ENCODE data around the gene GAD2. TPM values are rescaled to one million over a fixed set of nuclear protein-coding genes. Genes with fewer than 3 reads are reported as not detected.

Gene GAD2
- total and polyA plus RNA-seq, 2 experiments from 2014 or later, result 0.56 to 0.86 TPM

DNA sequence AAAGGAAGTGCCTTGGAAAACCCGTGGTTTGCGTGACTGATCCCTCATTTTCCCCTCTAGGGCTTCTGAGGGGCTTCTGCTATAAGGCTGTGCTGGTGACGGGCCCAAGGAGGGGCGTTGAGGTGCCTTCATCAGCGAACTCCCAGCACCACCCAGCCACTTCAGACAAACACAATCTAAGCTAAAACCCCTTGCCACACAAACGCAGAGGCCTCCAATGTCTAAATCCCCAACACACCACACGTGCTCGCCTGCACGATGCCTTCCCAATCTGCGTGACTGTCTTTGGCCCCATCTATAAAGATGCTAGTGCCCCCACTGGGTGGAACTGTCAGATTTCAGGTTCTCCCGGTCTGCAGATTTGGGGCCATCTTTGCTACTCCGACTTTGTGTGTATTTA is 4.1 kb upstream of the GAD2 start:
- no peak overlapping the region for H2AFZ ChIP-seq
- H3K4me3 Mint-ChIP-seq, result peak overlapping the region; percentile 61
- peak overlapping the region; percentile 91 for H3K4me2 ChIP-seq
- peaks cover 41% of the 10 kb centered on the region for H3K4me1 ChIP-seq (ENCODE audit: insufficient read depth)
- peaks cover 37% of the 10 kb centered on the region for H3K4me1 Mint-ChIP-seq
- peaks cover 33% of the 10 kb centered on the region for H3K27me3 Mint-ChIP-seq (ENCODE audit: insufficient read depth, low read depth, poor library complexity)
- H3K27ac Mint-ChIP-seq, result no peak overlapping the region
- H3F3A ChIP-seq (replicated peaks; ENCODE audit: low read depth), result peaks cover 12% of the 10 kb centered on the region; the same call in 1 of the 2 replicates
- no peak overlapping the region for H3K27ac ChIP-seq (ENCODE audit: low read depth)
- no peaks in the 10 kb centered on the region; the same call in 1 of the 3 replicates for H3K9me3 Mint-ChIP-seq
- H4K20me1 ChIP-seq (replicated peaks; ENCODE audit: insufficient read depth), result no peaks in the 10 kb centered on the region
- no peaks in the 10 kb centered on the region; the same call in 2 of the 3 replicates for H3K36me3 Mint-ChIP-seq (ENCODE audit: low read depth)
- H3K9me2 ChIP-seq (ENCODE audit: insufficient read depth), result no peaks in the 10 kb centered on the region
- DNase-seq (ENCODE audit: low spot score) (no peak), ATAC-seq (no peak)
- H3K4me3 ChIP-seq, result peak overlapping the region; percentile 53
- H3K79me2 ChIP-seq (replicated peaks; ENCODE audit: insufficient read depth), result no peaks in the 10 kb centered on the region
- no peaks in the 10 kb centered on the region for H3K36me3 ChIP-seq (ENCODE audit: insufficient read depth)
- H3K27me3 ChIP-seq (ENCODE audit: insufficient read depth), result peaks cover 89% of the 10 kb centered on the region
- peak; percentile 4 for TF ChIP-seq EZH2 (IDR thresholded peaks at IDR 0.05; ENCODE audit: low read depth, unreplicated experiment)
- TF ChIP-seq, protein P1, sequence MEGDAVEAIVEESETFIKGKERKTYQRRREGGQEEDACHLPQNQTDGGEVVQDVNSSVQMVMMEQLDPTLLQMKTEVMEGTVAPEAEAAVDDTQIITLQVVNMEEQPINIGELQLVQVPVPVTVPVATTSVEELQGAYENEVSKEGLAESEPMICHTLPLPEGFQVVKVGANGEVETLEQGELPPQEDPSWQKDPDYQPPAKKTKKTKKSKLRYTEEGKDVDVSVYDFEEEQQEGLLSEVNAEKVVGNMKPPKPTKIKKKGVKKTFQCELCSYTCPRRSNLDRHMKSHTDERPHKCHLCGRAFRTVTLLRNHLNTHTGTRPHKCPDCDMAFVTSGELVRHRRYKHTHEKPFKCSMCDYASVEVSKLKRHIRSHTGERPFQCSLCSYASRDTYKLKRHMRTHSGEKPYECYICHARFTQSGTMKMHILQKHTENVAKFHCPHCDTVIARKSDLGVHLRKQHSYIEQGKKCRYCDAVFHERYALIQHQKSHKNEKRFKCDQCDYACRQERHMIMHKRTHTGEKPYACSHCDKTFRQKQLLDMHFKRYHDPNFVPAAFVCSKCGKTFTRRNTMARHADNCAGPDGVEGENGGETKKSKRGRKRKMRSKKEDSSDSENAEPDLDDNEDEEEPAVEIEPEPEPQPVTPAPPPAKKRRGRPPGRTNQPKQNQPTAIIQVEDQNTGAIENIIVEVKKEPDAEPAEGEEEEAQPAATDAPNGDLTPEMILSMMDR (conservative IDR thresholded peaks at IDR 0.05; ENCODE audit: low read depth in 2 of 2), result peak in 1 of 2 experiments; percentile 28; a peak in 2 of 4 replicates
- TF ChIP-seq, protein P2, sequence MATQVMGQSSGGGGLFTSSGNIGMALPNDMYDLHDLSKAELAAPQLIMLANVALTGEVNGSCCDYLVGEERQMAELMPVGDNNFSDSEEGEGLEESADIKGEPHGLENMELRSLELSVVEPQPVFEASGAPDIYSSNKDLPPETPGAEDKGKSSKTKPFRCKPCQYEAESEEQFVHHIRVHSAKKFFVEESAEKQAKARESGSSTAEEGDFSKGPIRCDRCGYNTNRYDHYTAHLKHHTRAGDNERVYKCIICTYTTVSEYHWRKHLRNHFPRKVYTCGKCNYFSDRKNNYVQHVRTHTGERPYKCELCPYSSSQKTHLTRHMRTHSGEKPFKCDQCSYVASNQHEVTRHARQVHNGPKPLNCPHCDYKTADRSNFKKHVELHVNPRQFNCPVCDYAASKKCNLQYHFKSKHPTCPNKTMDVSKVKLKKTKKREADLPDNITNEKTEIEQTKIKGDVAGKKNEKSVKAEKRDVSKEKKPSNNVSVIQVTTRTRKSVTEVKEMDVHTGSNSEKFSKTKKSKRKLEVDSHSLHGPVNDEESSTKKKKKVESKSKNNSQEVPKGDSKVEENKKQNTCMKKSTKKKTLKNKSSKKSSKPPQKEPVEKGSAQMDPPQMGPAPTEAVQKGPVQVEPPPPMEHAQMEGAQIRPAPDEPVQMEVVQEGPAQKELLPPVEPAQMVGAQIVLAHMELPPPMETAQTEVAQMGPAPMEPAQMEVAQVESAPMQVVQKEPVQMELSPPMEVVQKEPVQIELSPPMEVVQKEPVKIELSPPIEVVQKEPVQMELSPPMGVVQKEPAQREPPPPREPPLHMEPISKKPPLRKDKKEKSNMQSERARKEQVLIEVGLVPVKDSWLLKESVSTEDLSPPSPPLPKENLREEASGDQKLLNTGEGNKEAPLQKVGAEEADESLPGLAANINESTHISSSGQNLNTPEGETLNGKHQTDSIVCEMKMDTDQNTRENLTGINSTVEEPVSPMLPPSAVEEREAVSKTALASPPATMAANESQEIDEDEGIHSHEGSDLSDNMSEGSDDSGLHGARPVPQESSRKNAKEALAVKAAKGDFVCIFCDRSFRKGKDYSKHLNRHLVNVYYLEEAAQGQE (IDR thresholded peaks at IDR 0.05; ENCODE audit: unreplicated experiment), result no peak

DNA sequence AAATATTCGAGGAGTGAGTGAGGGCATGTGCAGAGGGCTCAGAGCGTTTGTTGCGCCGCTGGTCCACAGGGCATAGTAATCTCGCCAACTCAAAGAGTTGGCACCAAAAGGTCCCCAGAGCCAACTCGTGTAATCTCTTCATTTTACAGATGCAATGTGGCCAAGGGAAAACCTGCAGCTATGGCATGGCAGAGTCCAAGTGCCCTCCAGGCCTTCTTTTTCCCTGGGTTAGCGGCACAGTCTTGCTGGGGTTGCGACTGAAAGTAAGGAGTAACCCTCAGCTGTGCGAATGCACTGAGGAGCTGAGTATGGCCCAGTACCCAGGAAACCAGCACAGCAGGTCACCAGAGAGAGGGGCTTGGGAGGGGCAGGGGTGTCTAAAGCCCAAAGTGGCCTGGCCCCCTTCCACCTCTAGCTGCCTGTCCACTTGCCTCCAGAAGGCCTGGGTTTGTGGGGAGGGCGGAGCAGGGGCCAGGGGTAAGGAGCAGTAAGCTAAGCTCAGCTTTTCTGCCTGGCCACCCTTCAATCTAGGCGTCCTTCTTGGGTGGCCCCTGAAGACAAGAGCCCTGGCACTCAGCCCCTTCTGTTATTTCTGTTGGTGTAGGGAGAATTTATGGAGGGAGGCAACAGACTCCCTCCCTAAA is 3.3 kb upstream of the GAD2 start:
- peaks cover 40% of the 10 kb centered on the region for H3K27me3 Mint-ChIP-seq (ENCODE audit: insufficient read depth, low read depth, poor library complexity)
- H3K4me3 Mint-ChIP-seq, result peak overlapping the region; percentile 76
- no peak for TF ChIP-seq ZNF331 (CRISPR knock-in tag; IDR thresholded peaks at IDR 0.05; ENCODE audit: low read depth)
- TF ChIP-seq POLR2AphosphoS5 (IDR thresholded peaks at IDR 0.05; ENCODE audit: low read depth), result no peak
- no peak for TF ChIP-seq EZH2phosphoT487 (IDR thresholded peaks at IDR 0.05; ENCODE audit: unreplicated experiment)
- TF ChIP-seq, protein P3, sequence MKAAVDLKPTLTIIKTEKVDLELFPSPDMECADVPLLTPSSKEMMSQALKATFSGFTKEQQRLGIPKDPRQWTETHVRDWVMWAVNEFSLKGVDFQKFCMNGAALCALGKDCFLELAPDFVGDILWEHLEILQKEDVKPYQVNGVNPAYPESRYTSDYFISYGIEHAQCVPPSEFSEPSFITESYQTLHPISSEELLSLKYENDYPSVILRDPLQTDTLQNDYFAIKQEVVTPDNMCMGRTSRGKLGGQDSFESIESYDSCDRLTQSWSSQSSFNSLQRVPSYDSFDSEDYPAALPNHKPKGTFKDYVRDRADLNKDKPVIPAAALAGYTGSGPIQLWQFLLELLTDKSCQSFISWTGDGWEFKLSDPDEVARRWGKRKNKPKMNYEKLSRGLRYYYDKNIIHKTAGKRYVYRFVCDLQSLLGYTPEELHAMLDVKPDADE (IDR thresholded peaks at IDR 0.05), result no peak
- TF ChIP-seq, protein P1 (conservative IDR thresholded peaks at IDR 0.05; ENCODE audit: low read depth in 2 of 2), result no peak
- TF ChIP-seq JUNB (IDR thresholded peaks at IDR 0.05; ENCODE audit: unreplicated experiment), result no peak

More for the DNA sequence above, 3.3 kb upstream of the GAD2 start:
- no peaks in the 10 kb centered on the region; the same call in 2 of the 3 replicates for H3K36me3 Mint-ChIP-seq (ENCODE audit: low read depth)
- H4K20me1 ChIP-seq (replicated peaks; ENCODE audit: insufficient read depth), result no peaks in the 10 kb centered on the region
- H3K9me2 ChIP-seq (ENCODE audit: insufficient read depth), result no peaks in the 10 kb centered on the region
- no peak overlapping the region for H3K27ac ChIP-seq (ENCODE audit: low read depth)
- no peak overlapping the region for H3K27ac Mint-ChIP-seq
- DNase-seq (ENCODE audit: low spot score), result peak; percentile 64
- peaks cover 41% of the 10 kb centered on the region for H3K4me1 ChIP-seq (ENCODE audit: insufficient read depth)
- no peak overlapping the region for H2AFZ ChIP-seq
- H3K9me3 Mint-ChIP-seq, result no peaks in the 10 kb centered on the region; the same call in 2 of the 3 replicates
- peak overlapping the region; percentile 53 for H3K4me3 ChIP-seq
- peaks cover 94% of the 10 kb centered on the region for H3K27me3 ChIP-seq (ENCODE audit: insufficient read depth)
- peaks cover 12% of the 10 kb centered on the region; the same call in 1 of the 2 replicates for H3F3A ChIP-seq (replicated peaks; ENCODE audit: low read depth)
- H3K36me3 ChIP-seq (ENCODE audit: insufficient read depth), result no peaks in the 10 kb centered on the region
- H3K4me1 Mint-ChIP-seq, result peaks cover 37% of the 10 kb centered on the region
- peak; percentile 5 for ATAC-seq
- no peaks in the 10 kb centered on the region for H3K79me2 ChIP-seq (replicated peaks; ENCODE audit: insufficient read depth)
- H3K4me2 ChIP-seq, result peak overlapping the region; percentile 91

All from GM23338 (cell line).